Nucleus accumbens (tissue), 56 donors: ENCODE data around the gene TARDBP.
A peak's percentile ranks its signal among the peaks of the same experiment; 100 is the strongest.
"Not testable (repeated sequence)": the region's sequence is repeated elsewhere in the genome, so short reads cannot be mapped to it uniquely, and the experiment has no call there.

ENCODE experiments used
- DNase-seq, 56 donors: peaks; one replicate each; lab custom pipeline; 2025; lab: John Stamatoyannopoulos, UW

The TARDBP gene

DNA sequence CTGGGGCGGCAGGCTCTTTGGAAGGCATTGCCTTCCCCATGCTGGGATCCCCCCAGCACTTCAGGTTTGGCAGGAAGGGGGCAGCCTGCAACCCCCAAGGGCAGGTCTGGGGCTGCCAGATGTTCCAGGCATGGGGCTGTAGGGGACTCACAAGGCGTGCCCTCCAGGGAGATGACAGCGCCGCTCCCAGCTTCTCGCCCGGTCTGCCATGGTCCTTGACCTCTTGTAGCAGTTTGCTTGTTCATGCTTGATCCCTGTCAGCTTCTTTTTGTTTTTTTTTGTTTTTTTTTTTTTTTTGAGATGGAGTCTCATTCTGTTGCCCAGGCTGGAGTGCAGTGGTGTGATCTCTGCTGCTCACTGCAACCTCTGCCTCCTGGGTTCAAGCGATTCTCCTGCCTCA lies 21.6 kb upstream of the TARDBP start:
- no peak for DNase-seq

DNA sequence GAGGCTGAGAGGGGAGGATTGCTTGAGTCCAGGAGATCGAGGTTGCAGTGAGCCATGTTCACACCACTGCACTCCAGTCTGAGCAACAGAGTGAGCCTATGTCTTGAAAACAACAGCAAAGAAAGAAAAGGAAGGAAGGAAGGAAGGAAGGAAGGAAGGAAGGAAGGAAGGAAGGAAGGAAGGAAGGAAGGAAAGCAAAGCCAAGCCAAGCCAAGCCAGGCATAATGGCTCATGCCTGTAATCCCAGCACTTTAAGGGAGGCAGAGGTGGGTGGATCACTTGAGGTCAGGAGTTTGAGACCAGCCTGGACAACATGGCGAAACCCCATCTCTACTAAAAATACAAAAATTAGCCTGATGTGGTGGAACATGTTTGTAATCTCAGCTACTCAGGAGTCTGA lies 20.4 kb upstream of the TARDBP start:
- not testable (repeated sequence) for DNase-seq

DNA sequence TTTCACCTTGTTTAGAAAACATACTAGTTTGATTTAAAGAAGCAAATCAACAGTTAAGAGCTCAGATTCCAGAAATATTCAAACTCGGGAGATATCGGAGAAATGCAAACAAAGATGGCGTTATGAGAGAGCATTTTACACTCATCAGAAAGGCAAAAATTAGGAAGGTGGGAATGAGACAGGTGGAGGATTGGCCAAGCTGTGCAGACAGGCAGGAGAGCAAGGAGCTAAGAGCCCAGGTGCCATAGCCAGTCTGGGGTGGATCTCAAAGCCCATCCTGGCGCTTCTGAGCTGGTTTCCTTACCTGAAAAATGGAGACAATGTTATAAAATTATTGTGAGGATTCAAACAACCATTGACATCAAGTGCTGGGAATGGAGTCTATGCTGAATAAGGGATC lies 19.6 kb upstream of the TARDBP start:
- no peak for DNase-seq

DNA sequence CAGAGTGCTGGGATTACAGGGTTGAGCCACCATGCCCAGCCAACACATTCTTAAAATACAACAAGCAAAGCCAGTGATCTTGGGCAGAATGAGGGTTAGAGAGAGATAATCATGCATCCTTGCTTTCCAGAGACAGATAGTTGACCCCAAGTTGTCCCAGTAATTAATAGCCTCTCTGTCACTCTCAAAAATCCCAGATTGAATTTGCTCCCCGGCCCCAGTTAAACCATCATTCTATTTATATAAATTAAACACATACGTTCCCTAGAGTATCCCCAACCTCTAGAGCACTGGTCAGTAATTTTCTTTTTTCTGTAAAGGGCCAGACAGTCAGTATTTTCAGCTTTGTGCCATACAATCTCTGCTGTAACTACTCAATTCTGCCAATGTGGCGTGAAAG lies 16.4 kb upstream of the TARDBP start:
- no peak for DNase-seq

DNA sequence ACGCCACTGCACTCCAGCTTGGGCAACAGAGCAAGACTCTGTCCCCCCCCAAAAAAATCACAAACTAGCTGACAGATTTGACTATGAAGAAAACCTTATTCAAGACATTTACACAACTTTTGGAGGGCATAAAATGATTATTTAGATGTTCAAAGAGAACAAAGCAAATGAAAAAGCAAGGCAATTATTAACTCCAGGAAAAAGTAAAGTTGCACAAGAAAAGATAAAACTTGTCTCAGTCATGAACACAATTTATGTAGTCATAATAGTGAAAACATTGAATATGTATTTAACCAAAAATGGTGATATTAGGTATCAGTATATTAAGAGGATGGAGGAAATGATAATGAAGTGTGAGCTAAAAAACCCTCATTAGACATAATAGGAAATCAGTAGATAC lies 11.9 kb upstream of the TARDBP start:
- no peak for DNase-seq

DNA sequence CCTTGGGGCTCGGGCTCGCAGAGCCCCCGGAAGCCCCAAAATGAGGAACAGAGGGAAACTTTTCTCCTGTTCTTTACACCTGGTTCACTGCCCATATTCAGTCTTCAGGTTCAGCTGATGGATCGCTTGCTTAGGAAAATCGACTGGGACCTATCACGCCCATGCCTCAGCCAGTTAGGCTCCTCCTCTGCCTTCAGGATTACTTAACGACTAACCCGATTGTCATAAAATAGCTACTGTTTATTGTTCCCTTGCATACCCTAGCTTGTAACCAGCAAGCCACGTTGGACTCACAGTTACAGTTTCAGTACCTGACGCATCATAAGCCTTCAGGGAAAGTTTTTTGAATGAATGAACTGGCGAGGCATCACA lies 692 bp downstream of the TARDBP start:
- DNase-seq, result no peak

DNA sequence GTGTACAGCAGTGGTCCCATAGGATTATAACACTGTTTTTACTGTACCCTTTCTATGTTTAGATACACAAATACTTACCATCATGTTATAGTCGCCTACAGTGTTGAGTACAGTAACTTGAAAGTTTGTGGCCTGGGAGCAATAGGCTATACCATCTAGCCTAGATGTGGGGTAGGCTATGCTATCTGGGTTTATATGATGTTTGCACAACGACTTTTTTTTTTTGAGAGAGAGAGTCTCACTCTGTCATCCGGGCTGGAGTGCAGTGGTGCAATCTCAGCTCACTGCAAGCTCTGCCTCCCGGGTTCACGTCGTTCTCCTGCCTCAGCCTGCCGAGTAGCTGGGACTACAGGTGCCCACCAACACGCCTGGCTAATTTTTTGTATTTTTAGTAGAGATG lies 6.9 kb downstream of the TARDBP start:
- not testable (repeated sequence) for DNase-seq

DNA sequence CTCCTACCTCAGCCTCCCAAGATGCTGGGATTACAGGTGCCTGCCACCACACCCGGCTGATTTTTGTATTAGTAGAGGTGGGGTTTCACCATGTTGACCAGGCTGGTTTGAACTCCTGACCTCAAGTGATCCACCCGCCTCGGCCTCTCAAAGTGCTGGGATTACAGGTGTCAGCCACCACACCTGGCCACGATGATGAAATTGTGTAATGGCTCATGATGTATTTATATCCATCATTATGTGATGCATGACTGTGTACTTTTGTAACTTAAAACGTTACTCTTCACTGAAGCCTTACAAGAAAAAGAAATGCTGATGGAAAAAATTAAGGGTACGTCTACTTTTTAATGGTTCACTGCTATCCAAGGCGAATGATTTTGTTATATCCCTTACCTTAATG lies 7.5 kb downstream of the TARDBP start:
- DNase-seq, result no peak

DNA sequence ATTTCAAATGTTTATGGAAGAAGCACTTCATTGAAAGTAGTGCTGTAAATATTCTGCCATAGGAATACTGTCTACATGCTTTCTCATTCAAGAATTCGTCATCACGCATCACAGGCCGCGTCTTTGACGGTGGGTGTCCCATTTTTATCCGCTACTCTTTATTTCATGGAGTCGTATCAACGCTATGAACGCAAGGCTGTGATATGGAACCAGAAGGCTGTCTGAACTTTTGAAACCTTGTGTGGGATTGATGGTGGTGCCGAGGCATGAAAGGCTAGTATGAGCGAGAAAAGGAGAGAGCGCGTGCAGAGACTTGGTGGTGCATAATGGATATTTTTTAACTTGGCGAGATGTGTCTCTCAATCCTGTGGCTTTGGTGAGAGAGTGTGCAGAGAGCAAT lies 10.7 kb downstream of the TARDBP start:
- DNase-seq, result no peak

DNA sequence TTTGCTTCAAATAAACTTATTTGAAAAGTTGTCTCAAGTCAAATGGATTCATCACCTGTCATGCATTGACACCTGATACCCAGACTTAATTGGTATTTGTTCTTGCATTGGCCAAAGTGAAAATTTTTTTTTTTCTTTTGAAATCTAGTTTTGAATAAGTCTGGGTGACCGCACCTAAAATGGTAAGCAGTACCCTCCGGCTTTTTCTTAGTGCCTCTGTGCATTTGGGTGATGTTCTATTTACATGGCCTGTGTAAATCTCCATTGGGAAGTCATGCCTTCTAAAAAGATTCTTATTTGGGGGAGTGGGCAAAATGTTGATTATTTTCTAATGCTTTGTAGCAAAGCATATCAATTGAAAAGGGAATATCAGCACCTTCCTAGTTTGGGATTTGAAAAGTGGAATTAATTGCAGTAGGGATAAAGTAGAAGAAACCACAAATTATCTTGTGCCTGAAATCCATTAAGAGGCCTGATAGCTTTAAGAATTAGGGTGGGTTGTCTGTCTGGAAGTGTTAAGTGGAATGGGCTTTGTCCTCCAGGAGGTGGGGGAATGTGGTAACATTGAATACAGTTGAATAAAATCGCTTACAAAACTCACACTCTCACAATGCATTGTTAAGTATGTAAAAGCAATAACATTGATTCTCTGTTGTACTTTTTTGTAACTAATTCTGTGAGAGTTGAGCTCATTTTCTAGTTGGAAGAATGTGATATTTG lies 11.9 kb downstream of the TARDBP start:
- no peak for DNase-seq

DNA sequence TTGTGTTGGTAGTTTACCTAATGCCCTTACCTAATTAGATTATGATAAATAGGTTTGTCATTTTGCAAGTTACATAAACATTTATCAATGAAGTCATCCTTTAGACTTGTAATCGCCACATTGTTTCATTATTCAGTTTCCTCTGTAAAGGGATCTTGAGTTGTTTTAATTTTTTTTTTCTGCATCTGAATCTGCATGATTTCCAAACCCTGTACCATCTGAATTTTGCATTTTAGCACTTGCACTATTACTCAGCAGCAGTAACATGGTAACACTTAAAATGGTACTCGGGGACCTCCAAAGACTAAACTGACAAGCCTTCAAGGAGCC lies 12.4 kb downstream of the TARDBP start:
- no peak for DNase-seq

DNA sequence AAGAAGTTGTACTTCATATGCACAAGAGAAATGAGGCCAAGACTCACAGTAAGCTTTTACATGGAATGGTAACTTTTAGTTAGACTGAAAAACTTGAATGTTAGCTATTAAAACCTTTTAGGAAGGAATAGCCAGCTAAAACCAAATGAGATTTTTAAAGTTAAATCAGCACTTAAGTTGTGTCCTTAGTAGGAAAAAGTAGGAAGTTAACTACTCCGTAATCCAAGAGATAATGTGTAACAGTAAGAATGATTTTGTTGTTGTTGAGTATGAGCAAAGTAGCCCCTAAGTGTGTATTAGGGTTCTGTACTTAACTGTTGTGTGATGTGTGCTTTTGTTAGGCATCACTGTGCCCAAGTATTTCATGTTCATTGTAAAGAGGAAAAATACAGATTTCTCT lies 13.2 kb downstream of the TARDBP start:
- no peak for DNase-seq

DNA sequence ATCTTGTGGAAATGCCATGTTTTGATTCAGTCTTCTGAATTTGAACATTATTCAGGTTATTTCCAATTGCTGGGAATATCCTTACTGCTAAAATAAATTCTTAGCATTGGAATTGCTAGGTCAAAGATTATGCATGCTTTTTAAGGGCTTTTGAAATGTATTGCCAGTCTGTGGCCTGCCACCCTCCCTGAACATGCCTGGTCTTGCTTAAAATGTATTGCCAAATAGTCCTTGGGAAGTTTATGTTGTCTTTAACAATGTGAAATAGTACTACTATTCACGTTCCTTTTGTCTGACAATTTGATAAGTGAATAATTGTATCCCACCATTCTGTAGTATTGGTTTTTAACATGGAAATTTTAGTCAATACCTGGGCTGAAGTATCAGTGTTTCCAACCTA lies 13.6 kb downstream of the TARDBP start:
- DNase-seq, result no peak

DNA sequence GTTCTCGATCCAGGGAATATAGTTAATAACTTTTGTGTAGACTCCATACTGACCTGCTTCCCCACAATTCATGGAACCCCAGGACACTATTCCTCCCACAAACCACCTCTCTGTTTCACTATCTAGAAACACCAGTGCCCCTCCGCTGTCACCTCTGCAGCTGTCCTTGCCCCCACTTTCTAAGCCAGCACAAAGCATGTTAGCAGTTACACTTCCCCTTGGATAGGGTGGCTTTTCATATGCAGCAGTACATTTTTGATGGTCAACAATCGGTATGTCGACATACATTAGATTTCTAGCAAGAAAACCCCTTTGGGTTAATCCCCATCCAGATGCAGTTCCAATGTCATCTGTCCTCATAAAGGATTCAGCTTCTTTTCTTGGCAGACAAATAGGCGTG lies 14.4 kb downstream of the TARDBP start:
- no peak for DNase-seq

DNA sequence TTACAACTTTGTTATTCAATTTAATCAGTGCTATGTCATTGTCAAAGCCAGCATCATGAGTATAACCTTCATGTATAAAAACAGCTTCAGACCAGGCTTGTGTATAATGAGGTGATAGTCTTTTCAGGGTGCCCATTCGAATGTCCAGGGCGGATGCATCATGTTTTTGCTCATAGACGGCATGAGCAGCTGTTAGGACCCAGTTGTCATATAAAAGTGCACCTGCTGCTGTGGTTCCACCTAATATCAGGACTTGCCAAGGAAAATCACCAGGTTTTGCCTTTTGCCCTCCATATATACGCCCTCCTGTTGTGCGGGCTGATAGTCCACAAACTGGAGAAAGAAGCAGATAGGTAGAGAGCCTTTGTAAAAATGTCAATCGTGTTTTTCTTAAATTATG lies 14.9 kb downstream of the TARDBP start:
- no peak for DNase-seq

DNA sequence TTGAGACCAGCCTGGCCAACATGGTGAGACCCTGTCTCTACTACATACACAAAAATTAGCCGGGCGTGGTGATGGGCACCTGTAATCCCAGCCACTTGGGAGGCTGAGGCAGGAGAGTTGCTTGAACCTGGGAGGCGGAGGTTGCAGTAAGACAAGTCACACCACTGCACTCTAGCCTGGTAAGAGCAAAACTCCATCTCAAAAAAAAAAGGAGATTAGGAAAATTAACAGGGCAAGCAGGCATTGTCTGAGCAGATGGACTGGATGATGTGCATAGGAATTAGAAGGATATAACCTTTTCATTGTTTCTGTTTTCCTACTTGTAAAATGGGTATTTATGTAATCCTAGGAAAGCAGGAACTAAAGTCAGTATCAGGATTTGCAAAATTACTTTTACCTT lies 15.6 kb downstream of the TARDBP start:
- no peak for DNase-seq

DNA sequence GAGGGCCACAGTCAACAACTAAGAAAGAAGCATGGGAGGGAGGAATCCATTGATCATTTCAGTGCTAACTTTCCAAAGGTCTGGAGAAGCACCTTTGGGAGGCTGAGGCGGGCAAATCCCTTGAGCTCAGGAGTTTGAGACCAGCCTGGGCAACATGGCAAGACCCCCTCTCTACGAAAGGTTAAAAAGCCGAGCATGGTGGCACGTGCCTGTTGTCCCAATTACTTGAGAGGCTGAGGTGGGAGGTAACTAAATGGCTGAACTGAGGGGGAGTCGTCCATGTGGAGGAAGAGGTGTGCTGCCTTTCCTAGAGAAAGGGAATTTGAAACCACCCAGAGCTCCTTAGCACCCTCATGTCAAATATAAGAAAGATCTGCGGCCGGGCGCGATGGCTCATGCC lies 18.4 kb downstream of the TARDBP start:
- no peak for DNase-seq

DNA sequence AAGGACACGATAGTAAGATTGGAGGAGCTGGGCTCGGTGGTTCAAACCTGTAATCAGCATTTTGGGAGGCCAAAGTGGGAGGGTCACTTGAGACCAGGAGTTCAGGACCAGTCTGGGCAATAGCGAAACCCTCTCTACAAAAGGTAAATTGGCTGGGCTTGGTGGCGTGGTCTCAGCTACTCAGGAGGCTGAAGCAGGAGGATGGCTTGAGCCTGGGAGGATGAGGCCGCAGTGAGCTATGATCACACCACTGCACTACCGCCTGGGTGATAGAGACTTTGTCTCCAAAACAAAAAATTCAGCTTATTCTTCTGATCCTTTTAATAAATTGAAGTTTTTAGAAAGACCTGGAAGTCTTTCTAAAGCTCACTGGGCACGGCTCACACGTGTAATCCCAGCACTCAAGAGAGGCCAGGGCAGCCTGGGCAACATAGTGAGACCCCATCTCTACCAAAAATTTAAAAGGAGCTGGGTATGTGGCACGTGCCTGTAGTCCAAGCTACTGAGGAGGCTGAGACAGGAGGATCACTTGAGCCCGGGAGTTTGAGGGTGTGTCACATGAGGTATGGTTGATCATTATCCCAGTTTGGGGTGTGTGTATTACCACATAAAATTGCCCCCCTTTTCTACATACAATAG lies 19.3 kb downstream of the TARDBP start:
- no peak for DNase-seq

DNA sequence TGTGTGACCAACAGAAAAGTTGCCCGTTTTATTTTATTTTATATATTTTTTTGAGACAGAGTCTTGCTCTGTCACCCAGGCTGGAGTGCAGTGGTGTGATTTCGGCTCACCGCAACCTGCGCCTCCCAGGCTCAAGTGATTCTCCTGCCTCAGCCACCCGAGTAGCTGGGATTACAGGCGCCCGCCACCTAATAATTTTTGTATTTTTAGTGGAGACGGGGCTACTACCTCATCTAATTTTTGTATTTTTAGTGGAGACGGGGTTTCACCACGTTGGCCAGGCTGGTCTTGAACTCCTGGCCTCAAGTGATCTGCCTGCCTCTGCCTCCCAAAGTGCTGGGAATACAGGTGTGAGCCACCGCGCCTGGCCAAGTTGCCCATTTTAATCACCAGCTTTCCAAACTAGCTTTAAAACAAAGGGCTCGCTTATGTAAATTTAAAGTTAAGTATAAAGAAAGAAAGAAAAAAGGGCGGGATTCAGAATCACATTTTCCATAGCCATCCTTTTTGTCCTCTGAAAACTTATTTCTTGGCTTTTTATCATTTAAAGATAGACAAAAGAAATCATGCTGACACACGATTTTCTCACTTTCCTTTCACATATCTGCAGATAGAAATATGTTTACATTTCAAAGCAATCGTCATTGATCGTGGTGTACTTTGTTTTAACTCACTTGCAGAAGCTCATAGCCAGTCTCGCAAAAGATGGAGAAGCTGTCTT lies 24.7 kb downstream of the TARDBP start:
- not testable (repeated sequence) for DNase-seq

DNA sequence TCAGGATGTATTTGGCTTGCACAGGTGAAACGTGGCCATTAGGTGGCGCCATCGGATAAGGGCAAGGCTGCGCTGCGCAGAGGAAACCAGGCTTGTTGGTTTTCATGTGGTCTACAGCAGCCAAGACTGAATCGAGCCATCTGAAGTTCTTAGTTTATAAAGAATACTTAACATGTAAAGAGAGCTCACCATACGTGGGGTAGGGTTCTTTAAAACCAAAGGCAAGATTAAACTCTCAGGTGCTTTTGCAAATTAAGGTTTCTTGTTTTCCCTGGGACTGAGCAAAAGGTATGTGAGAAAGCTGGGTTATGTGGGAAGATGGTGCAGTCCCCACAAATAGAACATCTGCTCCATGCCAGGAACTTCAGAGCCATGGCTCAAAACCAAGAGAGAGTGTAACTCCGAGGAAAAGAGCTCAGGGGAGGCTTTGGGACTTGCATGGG lies 25.3 kb downstream of the TARDBP start:
- peak in 54 of 56 donors; percentile 14 to 93 (median 74) for DNase-seq

DNA sequence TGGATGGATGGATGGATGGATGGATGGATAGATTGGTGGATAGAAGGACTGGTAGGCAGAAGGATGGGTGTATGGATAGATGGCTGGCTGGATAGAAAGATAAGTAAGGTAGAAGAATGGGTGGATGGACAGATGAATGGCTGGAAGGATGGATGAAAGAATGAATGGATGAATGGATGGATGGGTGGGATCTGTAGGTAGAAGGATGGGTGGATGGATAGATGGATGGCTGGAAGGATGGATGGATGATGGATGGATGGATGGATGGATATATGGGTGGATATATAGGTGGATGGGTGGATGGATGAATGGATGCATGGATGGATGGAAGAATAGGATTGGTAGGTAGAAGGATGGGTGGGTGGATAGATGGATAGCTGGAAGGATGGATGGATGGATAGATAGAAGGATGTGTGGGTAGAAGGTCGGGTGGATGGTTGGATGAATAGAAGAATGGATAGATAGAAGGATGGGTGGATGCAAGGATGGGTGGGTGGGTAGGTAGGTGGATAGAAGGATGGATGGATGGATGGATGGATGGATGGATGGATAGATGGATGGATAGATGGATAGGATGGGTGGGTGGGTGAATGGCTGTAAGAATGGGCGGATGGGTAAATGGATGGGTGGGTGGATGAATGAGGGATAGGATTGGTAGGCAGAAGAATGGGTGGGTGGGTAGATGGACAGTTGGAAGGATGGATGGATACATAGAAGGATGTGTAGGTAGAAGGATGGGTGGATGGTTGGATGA lies 27.1 kb downstream of the TARDBP start:
- DNase-seq, result no peak
